DLD1 (cell line): ENCODE measurements around the gene CASZ1.

Source experiments
- in situ Hi-C: cut with HindIII; loops from 2 replicates; pipeline ENCODE4 v1.10.0; 2017; ENCODE audit warnings: low sequenced_read_pairs

Gene CASZ1

GRCh38 chr1:10614377-10615225, 181.8 kb downstream of the CASZ1 start:
- in situ Hi-C loops = no loop called here

GRCh38 chr1:10613861-10614260, 182.6 kb downstream of the CASZ1 start:
- in situ Hi-C loops = no loop called here

GRCh38 chr1:10613340-10613739, 183.1 kb downstream of the CASZ1 start:
- in situ Hi-C loops = no loop called here

GRCh38 chr1:10612436-10613160, 183.8 kb downstream of the CASZ1 start:
- in situ Hi-C loops = no loop called here

- in situ Hi-C loops = no loop called here
Measured at GRCh38 chr1:10610901-10611600, 185.4 kb downstream of the CASZ1 start.

- in situ Hi-C loops = no loop called here
Measured at GRCh38 chr1:10608690-10609089, 187.8 kb downstream of the CASZ1 start.

GRCh38 chr1:10607228-10607627, 189.2 kb downstream of the CASZ1 start:
- in situ Hi-C loops = no loop called here

- in situ Hi-C loops = no loop called here
Measured at GRCh38 chr1:10606064-10606463, 190.4 kb downstream of the CASZ1 start.

- in situ Hi-C loops = no loop called here
Measured at GRCh38 chr1:10604966-10605365, 191.5 kb downstream of the CASZ1 start.

- in situ Hi-C loops = no loop called here
Measured at GRCh38 chr1:10602936-10603335, 193.5 kb downstream of the CASZ1 start.

- in situ Hi-C loops = no loop called here
Measured at GRCh38 chr1:10601342-10602070, 194.9 kb downstream of the CASZ1 start.

GRCh38 chr1:10599194-10599861, 197.1 kb downstream of the CASZ1 start:
- in situ Hi-C loops = no loop called here

GRCh38 chr1:10598389-10598702, 198.1 kb downstream of the CASZ1 start:
- in situ Hi-C loops = no loop called here

- in situ Hi-C loops = no loop called here
Measured at GRCh38 chr1:10597492-10598388, 198.7 kb downstream of the CASZ1 start.

GRCh38 chr1:10596780-10597179, 199.7 kb downstream of the CASZ1 start:
- in situ Hi-C loops = no loop called here

GRCh38 chr1:10594595-10595223, 201.7 kb downstream of the CASZ1 start:
- in situ Hi-C loops = no loop called here

- in situ Hi-C loops = no loop called here
Measured at GRCh38 chr1:10593750-10594149, 202.7 kb downstream of the CASZ1 start.

- in situ Hi-C loops = no loop called here
Measured at GRCh38 chr1:10592373-10592772, 204.1 kb downstream of the CASZ1 start.

- in situ Hi-C loops = no loop called here
Measured at GRCh38 chr1:10591010-10591409, 205.4 kb downstream of the CASZ1 start.
